HEK293T (cell line): ENCODE measurements around the gene PACS2.

Source experiments
- CTCF ChIA-PET: fragments of 350-600 bp; formaldehyde crosslinking; extraction: SDS; loops from one replicate; lab custom pipeline; 2021; ENCODE audit warnings: antibody characterized with exemption, inconsistent platforms; lab: Yijun Ruan, JAX
- POLR2A ChIA-PET: fragments of 350-600 bp; formaldehyde crosslinking; extraction: SDS; loops from one replicate; lab custom pipeline; 2020; ENCODE audit warnings: antibody characterized with exemption, inconsistent platforms; lab: Yijun Ruan, JAX
- DNase-seq: peaks from one replicate; pipeline ENCODE4 v3.0.0; 2012; ENCODE audit warnings: mixed read lengths; ENCODE audit errors: extremely low spot score
- ARNT ChIP-seq: fragments of 450-650 bp; IDR thresholded peaks from 2 replicates; pipeline ENCODE4 v1.6.1; 2017; ENCODE audit warnings: mild to moderate bottlenecking
- BHLHE40 ChIP-seq: fragments of 450-650 bp; IDR thresholded peaks from 2 replicates; pipeline ENCODE4 v1.6.1; 2016; ENCODE audit warnings: mild to moderate bottlenecking, moderate library complexity, borderline replicate concordance
- CTBP1 ChIP-seq: fragments of 450-650 bp; IDR thresholded peaks from 2 replicates; pipeline ENCODE4 v1.6.1; 2016; ENCODE audit warnings: borderline replicate concordance
- ELF4 ChIP-seq: fragments of 450-650 bp; IDR thresholded peaks from 2 replicates; pipeline ENCODE4 v1.6.1; 2017; ENCODE audit warnings: antibody characterized with exemption
- FOXA1 ChIP-seq: fragments of 450-650 bp; IDR thresholded peaks from 2 replicates; pipeline ENCODE4 v1.6.1; 2016; ENCODE audit warnings: mild to moderate bottlenecking
- FOXK2 ChIP-seq: fragments of 450-650 bp; IDR thresholded peaks from 2 replicates; pipeline ENCODE4 v1.6.1; 2016; ENCODE audit warnings: mild to moderate bottlenecking
- FOXM1 ChIP-seq: fragments of 450-650 bp; IDR thresholded peaks from 2 replicates; pipeline ENCODE4 v1.6.1; 2017; ENCODE audit warnings: mild to moderate bottlenecking, borderline replicate concordance
- HDGF ChIP-seq: fragments of 450-650 bp; IDR thresholded peaks from 2 replicates; pipeline ENCODE4 v1.6.1; 2017; ENCODE audit warnings: antibody characterized with exemption, borderline replicate concordance
- L3MBTL2 ChIP-seq: fragments of 450-650 bp; conservative IDR thresholded peaks from 2 replicates; pipeline ENCODE4 v1.6.1; 2016; ENCODE audit warnings: mild to moderate bottlenecking
- LEF1 ChIP-seq: fragments of 450-650 bp; IDR thresholded peaks from 2 replicates; pipeline ENCODE4 v1.6.1; 2017; ENCODE audit warnings: mild to moderate bottlenecking, borderline replicate concordance
- NFRKB ChIP-seq: fragments of 450-650 bp; IDR thresholded peaks from 2 replicates; pipeline ENCODE4 v1.6.1; 2016; ENCODE audit warnings: mild to moderate bottlenecking, moderate library complexity
- SP1 ChIP-seq: fragments of 450-650 bp; IDR thresholded peaks from 2 replicates; pipeline ENCODE4 v1.6.1; 2017
- SUZ12 ChIP-seq: fragments of 450-650 bp; IDR thresholded peaks from 2 replicates; pipeline ENCODE4 v1.6.1; 2016; ENCODE audit warnings: mild to moderate bottlenecking
- TARDBP ChIP-seq: fragments of 450-650 bp; IDR thresholded peaks from 2 replicates; pipeline ENCODE4 v1.6.1; 2016
- ZNF384 ChIP-seq: fragments of 450-650 bp; IDR thresholded peaks from 2 replicates; pipeline ENCODE4 v1.6.1; 2016
- TF ChIP-seq, protein P1 (sequence below): fragments of 450-650 bp; IDR thresholded peaks from 2 replicates; pipeline ENCODE4 v1.6.1; 2016

The PACS2 gene

DNA sequence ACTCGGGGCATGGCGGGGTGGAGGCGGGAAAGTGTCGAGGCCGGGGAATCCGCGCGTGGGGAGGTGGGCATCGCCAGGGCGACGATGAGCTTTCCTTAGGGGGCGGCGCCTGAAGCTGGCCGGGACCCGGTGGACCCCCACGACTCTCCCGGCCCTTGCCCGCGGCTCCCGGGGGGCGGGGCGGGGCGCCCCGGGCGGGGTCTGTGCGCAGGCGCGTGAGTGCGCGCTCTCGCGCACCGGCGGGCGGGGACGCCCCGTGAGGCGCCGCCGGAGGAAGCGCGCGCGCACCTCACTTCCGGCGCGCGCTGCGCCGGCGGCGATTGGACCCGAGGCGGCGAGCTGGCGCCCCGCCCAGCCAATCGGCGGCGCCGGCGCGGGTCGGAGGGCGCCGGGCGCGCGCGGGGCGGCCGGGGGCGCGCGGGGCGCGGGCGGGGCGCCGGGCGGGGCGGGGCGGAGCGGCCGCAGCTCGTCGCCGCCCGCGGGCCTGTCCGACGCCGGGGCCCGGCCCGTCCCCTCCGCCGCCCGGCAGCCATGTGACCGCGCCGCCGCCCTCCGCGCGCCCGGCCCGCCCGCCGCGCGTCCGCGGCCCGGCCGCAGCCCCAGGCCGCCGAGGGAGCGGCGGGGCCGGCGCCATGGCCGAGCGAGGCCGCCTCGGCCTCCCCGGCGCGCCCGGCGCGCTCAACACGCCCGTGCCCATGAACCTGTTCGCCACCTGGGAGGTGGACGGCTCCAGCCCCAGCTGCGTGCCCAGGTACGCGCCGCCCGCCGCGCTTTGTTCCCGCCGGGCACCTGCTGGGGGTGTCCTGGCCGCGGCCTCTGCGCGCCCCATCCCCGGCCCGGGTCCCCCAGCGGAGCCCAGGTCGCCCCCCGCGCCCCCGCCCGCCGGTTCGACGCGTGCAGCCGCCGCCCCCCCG lies at the start of gene PACS2:
TSS of gene PACS2 (plus strand) at position 462 of the 914 bp plus-strand sequence. CDS start at position 633, 171 bp downstream.
- ChIA-PET POLR2A (interaction anchor here (0.6 to 4.1 kb wide), 14 partner anchors 10 to 166 kb away, joined by 3 to 37 read pairs (median 4); partner anchors contain the start of genes BRF1 and JAG2), CTCF (interaction anchor here (0.8 kb wide), 1 partner anchor 9 kb away, joined by 4 read pairs; no protein-coding TSS in a partner anchor)
- TF ChIP-seq FOXA1 (no peak), SUZ12 (no peak), FOXK2 (no peak), SP1 (no peak), LEF1 (no peak), CTBP1 (no peak), ELF4 (no peak), ZNF384 (no peak), HDGF (no peak), NFRKB (no peak)
- TF ChIP-seq, protein P1, sequence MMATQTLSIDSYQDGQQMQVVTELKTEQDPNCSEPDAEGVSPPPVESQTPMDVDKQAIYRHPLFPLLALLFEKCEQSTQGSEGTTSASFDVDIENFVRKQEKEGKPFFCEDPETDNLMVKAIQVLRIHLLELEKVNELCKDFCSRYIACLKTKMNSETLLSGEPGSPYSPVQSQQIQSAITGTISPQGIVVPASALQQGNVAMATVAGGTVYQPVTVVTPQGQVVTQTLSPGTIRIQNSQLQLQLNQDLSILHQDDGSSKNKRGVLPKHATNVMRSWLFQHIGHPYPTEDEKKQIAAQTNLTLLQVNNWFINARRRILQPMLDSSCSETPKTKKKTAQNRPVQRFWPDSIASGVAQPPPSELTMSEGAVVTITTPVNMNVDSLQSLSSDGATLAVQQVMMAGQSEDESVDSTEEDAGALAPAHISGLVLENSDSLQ, result no peak
- DNase-seq, result peak; percentile 97

DNA sequence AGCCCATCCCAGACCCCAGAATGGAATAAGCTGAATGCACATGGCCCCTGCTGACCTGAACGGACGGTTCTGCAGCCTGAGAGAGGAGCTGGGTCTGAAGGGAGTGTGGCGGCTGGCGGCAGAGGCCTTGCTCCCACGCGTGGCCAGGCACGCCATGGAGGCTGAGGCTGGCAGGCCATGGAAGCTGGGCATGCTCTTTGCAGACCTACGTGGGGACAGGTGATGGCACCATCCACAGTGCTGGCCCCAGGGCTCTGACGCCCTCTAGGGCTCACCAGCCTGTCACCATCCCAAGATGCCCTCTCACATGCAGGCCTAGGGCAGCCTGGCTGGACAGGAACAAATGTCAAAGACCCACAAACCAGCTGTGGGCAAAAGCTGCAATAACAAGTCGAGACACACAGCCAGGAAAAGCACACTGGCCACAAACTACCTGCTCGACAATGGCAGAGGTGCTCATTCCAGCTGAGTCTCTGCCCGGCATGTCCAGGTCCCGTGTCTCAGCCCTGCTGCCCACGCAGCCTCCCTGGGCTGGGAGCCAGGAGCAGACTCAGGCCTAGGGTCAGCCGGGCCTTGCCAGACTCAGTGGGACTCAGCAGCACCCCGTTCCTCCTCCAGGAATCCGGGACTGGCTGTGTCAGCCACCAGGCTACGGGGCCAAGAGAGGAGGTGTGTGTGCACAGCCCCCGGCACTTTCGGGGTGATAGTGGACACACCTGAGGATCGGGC lies 46.6 kb upstream of the PACS2 start:
- TF ChIP-seq SUZ12, result no peak
- no peak for DNase-seq
- ChIA-PET POLR2A (no interaction called here), CTCF (no interaction called here)

DNA sequence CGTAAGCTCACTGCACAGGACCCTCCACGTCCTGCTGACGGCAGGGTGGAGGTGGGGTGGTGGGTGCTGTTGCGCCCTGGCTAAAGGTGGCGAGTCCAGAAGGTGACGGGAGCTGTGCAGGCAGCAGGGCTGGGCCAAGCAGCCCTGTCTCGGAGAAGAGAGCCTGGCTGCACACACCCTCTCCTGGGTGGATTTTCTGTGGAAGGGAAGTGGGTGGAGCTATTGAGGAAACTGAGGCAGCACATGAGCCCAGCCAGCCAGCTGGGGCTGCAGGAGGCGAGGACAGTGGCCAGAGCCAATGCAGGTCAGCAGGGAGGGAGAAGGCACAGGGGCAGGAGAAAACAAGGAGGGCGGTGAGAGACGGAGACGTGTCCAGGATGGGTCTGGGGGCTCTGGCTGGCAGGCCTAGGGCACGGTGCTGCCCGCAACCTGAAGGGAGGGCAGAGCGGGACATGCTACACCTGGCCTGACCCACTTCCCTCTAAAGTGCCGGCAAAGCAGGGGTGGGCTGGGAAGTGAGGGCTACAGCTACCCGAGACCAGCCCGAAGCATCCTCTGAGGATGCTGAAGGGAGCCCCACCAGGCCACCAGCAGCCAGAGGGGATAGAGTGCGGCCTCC lies 45.7 kb upstream of the PACS2 start:
- no peak for DNase-seq
- no peak for TF ChIP-seq L3MBTL2
- no peak for TF ChIP-seq HDGF
- TF ChIP-seq, protein P1, result no peak
- no peak for TF ChIP-seq ARNT
- TF ChIP-seq NFRKB, result no peak
- TF ChIP-seq SUZ12, result no peak
- no peak for TF ChIP-seq SP1
- TF ChIP-seq CTBP1, result no peak
- TF ChIP-seq FOXK2, result no peak
- no peak for TF ChIP-seq FOXM1
- POLR2A ChIA-PET, result no interaction called here
- CTCF ChIA-PET, result no interaction called here

DNA sequence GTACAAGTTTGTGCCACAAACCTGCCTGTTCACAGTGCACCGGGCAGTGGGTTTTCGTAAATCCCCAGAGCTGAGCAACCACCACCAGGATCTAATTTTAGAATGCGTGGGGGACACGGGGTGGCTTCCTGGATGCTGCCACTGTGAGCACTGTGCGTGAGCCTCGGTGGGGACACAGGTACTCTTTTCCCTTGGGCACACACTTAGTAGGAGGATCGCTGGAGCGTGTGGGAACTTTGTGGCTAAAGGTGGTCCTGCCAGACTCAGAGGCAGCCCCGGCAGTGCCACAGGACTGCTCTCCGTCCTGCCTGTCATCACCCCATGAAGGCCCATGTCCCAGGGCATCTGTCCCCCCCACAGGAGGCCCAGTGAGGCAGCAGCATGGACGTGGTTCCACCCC lies 45.1 kb upstream of the PACS2 start:
- no peak for TF ChIP-seq ELF4
- TF ChIP-seq CTBP1, result no peak
- no peak for TF ChIP-seq FOXM1
- no peak for TF ChIP-seq FOXA1
- TF ChIP-seq BHLHE40, result no peak
- no peak for TF ChIP-seq LEF1
- no peak for TF ChIP-seq NFRKB
- no peak for TF ChIP-seq FOXK2
- no peak for TF ChIP-seq HDGF
- TF ChIP-seq TARDBP, result no peak
- TF ChIP-seq L3MBTL2, result no peak
- ChIA-PET CTCF (no interaction called here), POLR2A (no interaction called here)
- DNase-seq, result no peak

DNA sequence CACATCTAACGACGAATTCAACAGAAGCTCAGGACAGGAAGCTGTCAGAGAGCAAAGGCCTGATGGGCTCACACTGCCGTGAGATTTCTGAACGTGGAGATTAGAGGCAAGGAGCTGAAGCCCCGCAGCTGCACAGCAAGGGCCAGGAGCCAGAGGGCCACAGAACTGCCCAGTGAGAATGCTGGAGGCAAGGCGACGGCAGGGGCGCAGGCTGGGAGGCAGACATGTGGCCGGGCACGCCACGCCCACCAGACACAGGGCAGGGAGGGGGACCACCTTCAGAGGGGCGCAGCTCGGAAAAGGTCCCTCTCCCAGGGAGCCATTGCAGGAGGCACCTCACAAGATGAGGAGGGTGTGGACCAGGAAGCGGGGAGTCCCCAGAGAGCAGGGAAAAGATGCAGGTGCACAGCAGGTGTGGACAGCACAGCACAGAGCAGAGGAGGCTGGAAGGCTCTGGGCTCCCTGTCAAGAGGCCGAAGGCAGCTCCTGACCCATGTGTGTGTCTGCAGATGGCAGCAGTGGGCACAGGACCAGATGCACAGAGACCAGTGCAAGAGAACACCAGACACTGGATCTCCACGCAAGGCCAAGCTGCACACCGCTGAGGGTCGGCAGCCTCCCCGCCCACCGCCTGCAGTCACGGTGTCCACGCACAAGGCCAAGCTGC lies 43.2 kb upstream of the PACS2 start:
- POLR2A ChIA-PET, result interaction anchor here (1.3 kb wide), 1 partner anchor 23 kb away, joined by 3 read pairs; the partner anchor contains the start of gene BTBD6
- TF ChIP-seq ZNF384, result no peak
- TF ChIP-seq NFRKB, result no peak
- TF ChIP-seq FOXK2, result no peak
- TF ChIP-seq CTBP1, result no peak
- TF ChIP-seq FOXM1, result no peak
- no peak for TF ChIP-seq HDGF
- no peak for TF ChIP-seq ELF4
- TF ChIP-seq LEF1, result no peak
- no peak for TF ChIP-seq ARNT
- no peak for TF ChIP-seq BHLHE40
- TF ChIP-seq, protein P1, result no peak
- no peak for TF ChIP-seq FOXA1
- TF ChIP-seq TARDBP, result no peak
- DNase-seq, result no peak
- CTCF ChIA-PET, result no interaction called here
